Suprapubic skin (tissue), 4 donors: Measurements from ENCODE around the gene SEMA7A. TPM values are rescaled to one million over a fixed set of nuclear protein-coding genes. Genes with fewer than 3 reads are reported as not detected.

ENCODE experiments used
- DNase-seq, 2 donors: peaks; one replicate each; pipeline ENCODE4 v3.0.0-alpha.2; 2019; ENCODE audit warnings: low spot score in 2 of 2
- H3K27ac ChIP-seq: fragments of 200-600 bp; sonication (generic); one replicate; pipeline ENCODE4 v1.5.1; 2019
- H3K27me3 ChIP-seq: fragments of 200-600 bp; sonication (generic); one replicate; pipeline ENCODE4 v1.5.1; 2019
- H3K36me3 ChIP-seq: fragments of 200-600 bp; sonication (generic); one replicate; pipeline ENCODE4 v1.5.1; 2019
- H3K4me1 ChIP-seq: fragments of 200-600 bp; sonication (generic); one replicate; pipeline ENCODE4 v1.5.1; 2019
- H3K4me3 ChIP-seq: fragments of 200-600 bp; sonication (generic); one replicate; pipeline ENCODE4 v1.5.1; 2019; ENCODE audit warnings: mild to moderate bottlenecking
- H3K9me3 ChIP-seq: fragments of 200-600 bp; sonication (generic); one replicate; pipeline ENCODE4 v1.5.1; 2019
- CTCF ChIP-seq, 2 donors: fragments of 200-600 bp in 1 of 2; fragments of 450-650 bp in 1 of 2; sonication (generic) in 1 of 2; IDR thresholded peaks; one replicate each; pipeline ENCODE4 v1.5.1; 2016 to 2019; ENCODE audit warnings: antibody characterized with exemption in 2 of 2, mild to moderate bottlenecking in 1 of 2, moderate library complexity in 1 of 2
- EP300 ChIP-seq: sonication (generic); formaldehyde crosslinking; IDR thresholded peaks from one replicate; pipeline ENCODE4 v1.6.1; 2017; ENCODE audit warnings: antibody characterized with exemption
- POLR2A ChIP-seq, 2 donors: fragments of 450-650 bp; IDR thresholded peaks; one replicate each; pipeline ENCODE4 v1.6.1; 2017; ENCODE audit warnings: antibody characterized with exemption in 2 of 2, mild to moderate bottlenecking in 2 of 2, moderate library complexity in 2 of 2
- POLR2AphosphoS5 ChIP-seq, 3 donors: sonication (generic); formaldehyde crosslinking; IDR thresholded peaks; one replicate each; pipeline ENCODE4 v1.6.1; 2017; ENCODE audit warnings: antibody characterized with exemption in 3 of 3
- WGBS: methylation state at CpG from one replicate; pipeline ENCODE4 v1.1.5; 2018; 5-methylcytosine and 5-hydroxymethylcytosine counted together
- total RNA-seq, 4 donors: library from RNA; depleted of rRNA; stranded (reverse); fragments of >200 nt; gene quantifications; one replicate each; pipeline ENCODE4 v1.1.0, GENCODE V29; 2016

SEMA7A gene
- total RNA-seq, 4 donors from 2014 or later, result 10.1 to 31.4 (median 18.0) TPM

GRCh38 chr15:74432968-74433591, 678 bp downstream of the SEMA7A start:
- Histone ChIP-seq H3K4me1 (peaks cover 29% of the 10 kb centered on the region), H3K36me3 (no peaks in the 10 kb centered on the region), H3K4me3 (peak overlapping the region; percentile 87), H3K27ac (peak overlapping the region; percentile 42), H3K9me3 (no peaks in the 10 kb centered on the region), H3K27me3 (peaks cover 23% of the 10 kb centered on the region)
- TF ChIP-seq POLR2A (IDR thresholded peaks at IDR 0.05), result no peak
- TF ChIP-seq CTCF (IDR thresholded peaks at IDR 0.05), result no peak
- TF ChIP-seq EP300, result no peak
- WGBS, result 0% methylated on average over 13 of the region's 64 CpGs
- no peak for DNase-seq

- Histone ChIP-seq H3K27me3 (peaks cover 23% of the 10 kb centered on the region), H3K4me3 (peak overlapping the region; percentile 87), H3K9me3 (no peaks in the 10 kb centered on the region), H3K27ac (no peak overlapping the region), H3K4me1 (peaks cover 29% of the 10 kb centered on the region), H3K36me3 (no peaks in the 10 kb centered on the region)
- TF ChIP-seq POLR2A (IDR thresholded peaks at IDR 0.05) (no peak), POLR2AphosphoS5 (IDR thresholded peaks at IDR 0.05) (no peak), EP300 (no peak), CTCF (IDR thresholded peaks at IDR 0.05) (no peak)
- 25% methylated on average over 18 of the region's 21 CpGs for whole genome bisulfite sequencing
- DNase-seq, result no peak
Measured at GRCh38 chr15:74432271-74432967, 1.3 kb downstream of the SEMA7A start.

- H3K27me3 ChIP-seq, result peaks cover 23% of the 10 kb centered on the region
- 90% methylated on average over 8 of the region's 8 CpGs for WGBS
- TF ChIP-seq CTCF (IDR thresholded peaks at IDR 0.05) (no peak), POLR2AphosphoS5 (IDR thresholded peaks at IDR 0.05) (no peak), EP300 (no peak), POLR2A (IDR thresholded peaks at IDR 0.05) (no peak)
- H3K9me3 ChIP-seq, result no peaks in the 10 kb centered on the region
- DNase-seq, result no peak
- H3K4me3 ChIP-seq, result peak overlapping the region; percentile 87
- H3K27ac ChIP-seq, result no peak overlapping the region
- peaks cover 29% of the 10 kb centered on the region for H3K4me1 ChIP-seq
- no peaks in the 10 kb centered on the region for H3K36me3 ChIP-seq
Measured at GRCh38 chr15:74431645-74432044, 2.1 kb downstream of the SEMA7A start.

GRCh38 chr15:74431116-74431515, 2.6 kb downstream of the SEMA7A start:
- DNase-seq, result no peak
- no peak for TF ChIP-seq POLR2A (IDR thresholded peaks at IDR 0.05)
- TF ChIP-seq EP300, result no peak
- TF ChIP-seq POLR2AphosphoS5 (IDR thresholded peaks at IDR 0.05), result no peak
- no peak for TF ChIP-seq CTCF (IDR thresholded peaks at IDR 0.05)
- Histone ChIP-seq H3K4me3 (no peak overlapping the region), H3K4me1 (peaks cover 29% of the 10 kb centered on the region), H3K9me3 (no peaks in the 10 kb centered on the region), H3K27ac (no peak overlapping the region), H3K36me3 (no peaks in the 10 kb centered on the region), H3K27me3 (peaks cover 23% of the 10 kb centered on the region)
- WGBS, result 100% methylated on average over 1 of the region's 1 CpG

- peaks cover 23% of the 10 kb centered on the region for H3K27me3 ChIP-seq
- no peak for DNase-seq
- 63% methylated on average over 5 of the region's 6 CpGs for WGBS
- no peak overlapping the region for H3K4me3 ChIP-seq
- no peaks in the 10 kb centered on the region for H3K36me3 ChIP-seq
- TF ChIP-seq EP300, result no peak
- TF ChIP-seq POLR2AphosphoS5 (IDR thresholded peaks at IDR 0.05), result no peak
- no peak for TF ChIP-seq CTCF (IDR thresholded peaks at IDR 0.05)
- no peak for TF ChIP-seq POLR2A (IDR thresholded peaks at IDR 0.05)
- H3K4me1 ChIP-seq, result peaks cover 29% of the 10 kb centered on the region
- no peak overlapping the region for H3K27ac ChIP-seq
- H3K9me3 ChIP-seq, result no peaks in the 10 kb centered on the region
Measured at GRCh38 chr15:74430510-74430951, 3.2 kb downstream of the SEMA7A start.
